Middle frontal gyrus (tissue), 1 donor: ENCODE data around the gene AP2S1.
"Not testable (repeated sequence)": the region's sequence is repeated elsewhere in the genome, so short reads cannot be mapped to it uniquely, and the experiment has no call there.

Experiments used
- DNase-seq: peaks from one replicate; pipeline ENCODE4 v3.0.0-alpha.2; 2015; ENCODE audit warnings: low spot score; ENCODE audit errors: extremely low spot score

The AP2S1 gene

DNA sequence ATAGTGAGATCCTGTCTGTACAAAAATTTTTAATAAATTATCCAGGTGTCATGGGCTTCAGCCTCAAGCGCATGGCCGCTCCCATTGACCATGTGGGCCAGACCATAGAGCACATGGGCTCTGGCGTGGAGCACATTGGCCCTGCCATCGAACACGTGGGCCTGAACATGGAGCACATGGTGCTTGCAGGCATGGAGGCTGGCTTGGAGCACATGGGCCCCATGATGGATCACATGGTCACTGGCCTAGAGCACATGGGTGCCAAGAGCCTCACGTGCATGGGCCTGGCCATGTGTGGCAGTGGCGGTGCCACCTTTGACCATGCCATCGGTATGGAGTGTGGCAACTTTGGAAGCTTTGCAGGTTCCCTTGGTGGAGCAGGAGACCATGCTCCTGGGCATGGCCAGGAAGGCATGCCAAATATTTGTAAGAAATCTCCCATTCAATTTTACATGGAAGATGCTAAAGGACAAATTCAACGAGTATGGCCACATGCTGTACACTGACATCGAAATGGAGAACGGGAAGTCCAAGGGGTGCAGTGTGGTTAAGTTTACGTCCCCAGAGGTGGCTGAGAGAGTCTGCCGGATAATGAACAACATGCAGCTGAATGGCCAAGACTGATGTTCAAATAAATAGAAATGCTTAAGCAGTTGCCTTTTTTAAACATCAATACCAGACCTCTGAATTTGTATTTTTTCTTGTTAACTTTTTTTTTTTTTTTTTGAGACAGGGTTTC, 40.9 kb downstream of the AP2S1 start:
- no peak for DNase-seq

DNA sequence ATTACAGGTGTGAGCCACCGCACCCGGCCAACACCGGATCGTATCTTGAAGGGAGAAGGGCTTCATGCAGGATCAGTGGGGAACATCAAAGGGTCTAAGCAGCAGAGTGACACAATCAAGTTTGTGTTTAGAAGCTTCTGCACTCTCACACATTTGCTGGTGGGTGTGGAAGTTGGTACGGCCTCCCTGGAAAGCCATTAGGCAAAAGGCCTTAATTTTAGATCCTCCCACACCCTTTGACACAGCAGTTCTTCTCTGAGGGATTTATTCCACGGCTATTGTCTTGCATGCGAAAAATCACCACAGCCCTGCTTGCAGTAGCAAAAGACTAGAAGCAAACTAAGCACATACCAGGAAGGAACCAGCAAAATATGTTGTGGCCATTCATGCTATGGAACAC, 44.0 kb downstream of the AP2S1 start:
- DNase-seq: no peak

DNA sequence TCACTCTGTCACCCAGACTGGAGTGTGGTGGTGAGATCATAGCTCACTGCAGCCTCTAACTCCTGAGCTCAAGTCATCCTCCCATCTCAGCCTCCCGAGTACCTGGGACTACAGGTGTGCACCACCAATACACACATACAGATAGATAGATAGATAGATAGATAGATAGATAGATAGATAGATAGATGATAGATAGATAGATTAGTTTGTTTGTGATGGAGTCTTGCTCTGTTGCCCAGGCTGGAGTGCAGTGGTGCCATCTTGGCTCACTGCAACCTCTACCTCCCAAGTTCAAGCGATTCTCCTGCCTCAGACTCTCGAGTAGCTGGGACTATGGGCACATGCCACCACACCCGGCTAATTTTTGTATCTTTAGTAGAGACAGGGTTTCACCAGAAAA, 46.2 kb downstream of the AP2S1 start:
- not testable (repeated sequence) for DNase-seq

- no peak for DNase-seq
Measured at GRCh38 chr19:46803555-46803954, 47.1 kb downstream of the AP2S1 start.

- DNase-seq: no peak
Measured at GRCh38 chr19:46802152-46802551, 48.5 kb downstream of the AP2S1 start.

GRCh38 chr19:46798713-46799112, 51.9 kb downstream of the AP2S1 start:
- no peak for DNase-seq

DNA sequence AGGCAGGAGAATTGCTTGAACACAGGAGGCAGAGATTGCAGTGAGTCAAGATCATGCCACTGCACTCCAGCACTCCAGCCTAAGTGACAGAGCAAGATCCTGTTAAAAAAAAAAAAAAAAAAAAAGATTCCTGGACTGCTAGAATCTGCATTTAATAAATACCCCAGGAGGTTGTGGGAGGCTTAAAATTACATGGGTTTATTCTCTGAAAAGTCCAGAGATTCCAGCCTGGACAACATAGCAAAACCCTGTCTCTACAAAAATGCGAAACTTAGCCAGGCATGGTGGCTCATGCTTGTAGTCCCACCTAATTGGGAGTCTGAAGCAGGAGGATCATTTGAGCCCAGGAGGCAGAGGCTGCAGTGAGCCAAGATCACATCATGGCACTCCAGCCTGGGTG, 52.8 kb downstream of the AP2S1 start:
- DNase-seq: no peak

DNA sequence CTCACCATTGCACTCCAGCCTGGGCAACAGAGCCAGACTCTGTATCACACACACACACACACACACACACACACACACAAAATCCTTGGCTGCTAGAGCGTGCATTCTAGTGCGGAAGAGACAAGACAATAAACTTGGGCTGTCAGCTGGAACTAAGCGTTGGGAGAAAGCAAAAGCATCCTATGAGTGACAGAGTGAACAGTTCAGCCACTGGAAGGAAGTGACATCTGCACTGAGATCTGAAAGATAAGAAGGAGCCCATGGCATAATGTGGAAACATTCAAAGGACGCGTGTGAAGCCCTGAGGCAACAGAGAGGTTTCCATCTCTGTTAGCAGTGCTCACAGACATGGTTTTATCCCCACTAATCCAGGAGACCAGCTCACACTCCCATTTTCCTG, 58.7 kb downstream of the AP2S1 start:
- DNase-seq: no peak

DNA sequence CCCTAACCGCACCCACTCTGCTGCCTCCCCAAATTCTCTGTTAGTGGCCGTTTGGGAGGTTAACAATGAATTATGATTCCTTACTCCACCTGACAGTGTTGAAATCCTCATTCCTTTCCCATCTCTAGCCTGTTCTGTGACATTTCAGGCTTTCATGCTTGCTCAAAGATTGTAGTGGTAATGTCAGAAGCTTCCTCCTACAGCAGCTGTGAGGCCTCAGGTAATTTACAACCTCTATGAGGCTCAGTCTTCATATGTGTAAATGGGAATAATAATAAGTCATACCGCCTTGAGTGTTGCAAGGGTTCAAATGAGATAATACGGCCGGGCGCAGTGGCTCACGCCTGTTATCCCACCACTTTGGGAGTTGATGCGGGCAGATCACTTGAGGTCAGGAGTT, 61.3 kb downstream of the AP2S1 start:
- DNase-seq: no peak

- DNase-seq: no peak
Measured at GRCh38 chr19:46788968-46789338, 61.7 kb downstream of the AP2S1 start.

- no peak for DNase-seq
Measured at GRCh38 chr19:46788262-46788967, 62.2 kb downstream of the AP2S1 start, which contains the start of gene SLC1A5. Gene SLC1A5, minus strand, starts transcription at chr19:46788594. Its CDS starts 629 bp downstream, at chr19:46787965.
